Measurements from ENCODE around the gene PIK3R5. TPM values are rescaled to one million over a fixed set of nuclear protein-coding genes. Genes with fewer than 3 reads are reported as not detected.

Gene PIK3R5
- total and polyA plus RNA-seq, 2 donors (not counting 3 experiments of a cell fraction or from before 2014, with no cell fraction given): not detected

GRCh38 chr17:8835106-8835505 is 130.4 kb downstream of the PIK3R5 start:
- POLR2A ChIA-PET: no interaction called here
- Histone ChIP-seq H4K20me1 (replicated peaks; ENCODE audit: control insufficient read depth, extremely low read depth, insufficient read depth, low read length) (no peaks in the 10 kb centered on the region), H3K27me3 (ENCODE audit: control insufficient read depth in 2 of 2, insufficient read depth in 2 of 2, low read length in 2 of 2) (no peaks in the 10 kb centered on the region), H3K4me2 (ENCODE audit: insufficient read depth, low read length) (no peak overlapping the region), H3K4me1 (ENCODE audit: control insufficient read depth, extremely low read depth, insufficient read depth, low read length) (no peaks in the 10 kb centered on the region), H3K4me3 (replicated peaks in 1 of 3; ENCODE audit: insufficient read depth in 1 of 3, low read depth in 1 of 3, low read length in 3 of 3) (no peak overlapping the region), H3K9ac (replicated peaks; ENCODE audit: extremely low read depth, insufficient read depth, low read length) (no peak overlapping the region), H3K9me1 (replicated peaks; ENCODE audit: control insufficient read depth, extremely low read depth, insufficient read depth, low read length) (no peaks in the 10 kb centered on the region), H3K36me3 (ENCODE audit: control insufficient read depth in 2 of 2, extremely low read depth in 1 of 2, insufficient read depth in 2 of 2, low read length in 2 of 2) (no peaks in the 10 kb centered on the region), H2AFZ (ENCODE audit: low read depth, low read length) (no peak overlapping the region), H3K27ac (ENCODE audit: insufficient read depth, low read depth, low read length) (no peak overlapping the region), H3K79me2 (ENCODE audit: control insufficient read depth, insufficient read depth, low read length) (no peaks in the 10 kb centered on the region), H3K9me3 (replicated peaks; ENCODE audit: control insufficient read depth, insufficient read depth, low read length) (no peaks in the 10 kb centered on the region)
- CTCF ChIA-PET: no interaction called here
- DNase-seq (ENCODE audit: low read depth, low spot score) (no peak), FAIRE-seq (no peak)
- no TSS peak for BruUV-seq (replicated peaks)
- dilution Hi-C loops (cut with MboI; ENCODE audit: extremely low pct_ligation_motif_present, low sequenced_read_pairs): no loop called here
- TF ChIP-seq GATA2 (IDR thresholded peaks at IDR 0.05; ENCODE audit: insufficient read depth, insufficient read length, low read depth, low read length) (no peak), MYC (IDR thresholded peaks at IDR 0.05; ENCODE audit: low read depth, low read length) (no peak), POLR2AphosphoS5 (IDR thresholded peaks at IDR 0.05; ENCODE audit: insufficient read depth, low read depth, low read length) (no peak), EZH2 (IDR thresholded peaks at IDR 0.05; ENCODE audit: borderline replicate concordance, low read depth, low read length, severe bottlenecking) (no peak), MAX (IDR thresholded peaks at IDR 0.05; ENCODE audit: insufficient read depth, insufficient read length) (no peak), CTCF (IDR thresholded peaks at IDR 0.05; ENCODE audit: extremely low read depth in 1 of 2, insufficient read depth in 1 of 2, low read depth in 1 of 2, low read length in 2 of 2) (no peak), JUN (IDR thresholded peaks at IDR 0.05; ENCODE audit: borderline replicate concordance, insufficient read depth, insufficient read length, low read depth) (no peak), POLR2A (IDR thresholded peaks at IDR 0.05; ENCODE audit: low read depth, low read length) (no peak), FOS (IDR thresholded peaks at IDR 0.05; ENCODE audit: borderline replicate concordance, insufficient read depth, low read length) (no peak)
- intact Hi-C loops (cut with micrococcal nuclease): no loop called here

Data from endothelial cell of umbilical vein (primary cell).